Thyroid gland (tissue), 4 donors: Measurements from ENCODE around the gene FOXC2. TPM values are rescaled to one million over a fixed set of nuclear protein-coding genes. Genes with fewer than 3 reads are reported as not detected.

Source experiments
- DNase-seq, 2 donors: peaks; one replicate each; pipeline ENCODE4 v3.0.0-alpha.2; 2019
- H3K27ac ChIP-seq, 3 donors: fragments of 200-600 bp; sonication (generic); 1 replicate in 2 of 3; 2 replicates in 1 of 3; pipeline ENCODE4 v1.5.1; 2016 to 2019; ENCODE audit warnings: mild to moderate bottlenecking in 1 of 3, moderate library complexity in 1 of 3
- H3K27me3 ChIP-seq: fragments of 200-600 bp; sonication (generic); one replicate; pipeline ENCODE4 v1.5.1; 2019
- H3K36me3 ChIP-seq, 2 donors: fragments of 200-600 bp; sonication (generic); one replicate each; pipeline ENCODE4 v1.5.1; 2016 to 2019
- H3K4me1 ChIP-seq, 2 donors: fragments of 200-600 bp; sonication (generic); one replicate each; pipeline ENCODE4 v1.5.1; 2017 to 2019
- H3K4me3 ChIP-seq, 3 donors: fragments of 200-600 bp; sonication (generic); replicated peaks in 1 of 3; 1 replicate in 2 of 3; 2 replicates in 1 of 3; pipeline ENCODE4 v1.5.1; 2016; ENCODE audit warnings: mild to moderate bottlenecking in 1 of 3
- H3K9me3 ChIP-seq: fragments of 200-600 bp; sonication (generic); one replicate; pipeline ENCODE4 v1.5.1; 2017
- CTCF ChIP-seq, 6 experiments: fragments of 200-600 bp in 3 of 6; fragments of 450-650 bp in 3 of 6; sonication (generic) in 3 of 6; IDR thresholded peaks; one replicate each; pipeline ENCODE4 v1.5.1; 2016 to 2019; ENCODE audit warnings: antibody characterized with exemption in 6 of 6, mild to moderate bottlenecking in 2 of 6, inconsistent platforms in 1 of 6, moderate library complexity in 1 of 6
- POLR2A ChIP-seq, 2 donors: fragments of 450-650 bp; IDR thresholded peaks; one replicate each; pipeline ENCODE4 v1.6.1; 2017; ENCODE audit warnings: antibody characterized with exemption in 2 of 2, mild to moderate bottlenecking in 2 of 2, moderate library complexity in 1 of 2
- WGBS, 2 donors: methylation state at CpG; one replicate each; pipeline ENCODE4 v1.1.5; 2017; 5-methylcytosine and 5-hydroxymethylcytosine counted together
- intact Hi-C: fragments of 100-400 bp; cut with DNase I; formaldehyde crosslinking; loops from one replicate; pipeline ENCODE4 v1.15.1; 2023
- total RNA-seq, 4 donors: library from RNA; depleted of rRNA; stranded (reverse); fragments of >200 nt; gene quantifications; one replicate each; pipeline ENCODE4 v1.2.3, GENCODE V29; 2016

FOXC2 gene
- total RNA-seq, 4 donors from 2014 or later = 1.9 to 4.0 (median 2.1) TPM

GRCh38 chr16:86579268-86580062 is 12.8 kb downstream of the FOXC2 start:
- Histone ChIP-seq H3K4me3 (no peak overlapping the region), H3K9me3 (no peaks in the 10 kb centered on the region), H3K27me3 (peaks cover 3% of the 10 kb centered on the region), H3K36me3 (no peaks in the 10 kb centered on the region), H3K4me1 (peaks cover 0 to 4% of the 10 kb centered on the region in 2 donors), H3K27ac (no peak overlapping the region)
- WGBS, 2 donors = 21 to 31% methylated on average over 17 to 30 of the region's 69 CpGs
- intact Hi-C loops = no loop called here
- DNase-seq = no peak
- TF ChIP-seq CTCF (IDR thresholded peaks at IDR 0.05) (no peak), POLR2A (IDR thresholded peaks at IDR 0.05) (no peak)

GRCh38 chr16:86580063-86580790 is 13.6 kb downstream of the FOXC2 start:
- no peak overlapping the region for H3K4me3 ChIP-seq
- intact Hi-C loops = no loop called here
- peaks cover 3% of the 10 kb centered on the region for H3K27me3 ChIP-seq
- TF ChIP-seq CTCF (IDR thresholded peaks at IDR 0.05) (no peak), POLR2A (IDR thresholded peaks at IDR 0.05) (no peak)
- no peaks in the 10 kb centered on the region for H3K9me3 ChIP-seq
- DNase-seq = no peak
- 41 to 58% methylated on average over 14 to 19 of the region's 19 CpGs for WGBS, 2 donors
- H3K27ac ChIP-seq = no peak overlapping the region
- peaks cover 0 to 4% of the 10 kb centered on the region in 2 donors for H3K4me1 ChIP-seq
- H3K36me3 ChIP-seq = no peaks in the 10 kb centered on the region

- no peak overlapping the region for H3K4me3 ChIP-seq
- no peaks in the 10 kb centered on the region for H3K9me3 ChIP-seq
- no peak overlapping the region for H3K27ac ChIP-seq
- WGBS, 2 donors = 65 to 69% methylated on average over 9 of the region's 9 CpGs
- no peak for DNase-seq
- H3K27me3 ChIP-seq = peaks cover 3% of the 10 kb centered on the region
- TF ChIP-seq POLR2A (IDR thresholded peaks at IDR 0.05) = no peak
- intact Hi-C loops = no loop called here
- H3K4me1 ChIP-seq = peaks cover 0 to 4% of the 10 kb centered on the region in 2 donors
- H3K36me3 ChIP-seq = no peaks in the 10 kb centered on the region
Measured at GRCh38 chr16:86580791-86581170, 14.2 kb downstream of the FOXC2 start.

GRCh38 chr16:86581458-86581857 is 14.8 kb downstream of the FOXC2 start:
- no peak for DNase-seq
- WGBS, 2 donors = 46 to 56% methylated on average over 4 of the region's 4 CpGs
- H3K4me3 ChIP-seq = no peak overlapping the region
- H3K27me3 ChIP-seq = peaks cover 3% of the 10 kb centered on the region
- H3K4me1 ChIP-seq = peaks cover 0 to 4% of the 10 kb centered on the region in 2 donors
- H3K9me3 ChIP-seq = no peaks in the 10 kb centered on the region
- intact Hi-C loops = no loop called here
- no peaks in the 10 kb centered on the region for H3K36me3 ChIP-seq
- H3K27ac ChIP-seq = no peak overlapping the region
- no peak for TF ChIP-seq POLR2A (IDR thresholded peaks at IDR 0.05)
- TF ChIP-seq CTCF (IDR thresholded peaks at IDR 0.05) = no peak

GRCh38 chr16:86584071-86584685 is 17.5 kb downstream of the FOXC2 start:
- H3K36me3 ChIP-seq = no peaks in the 10 kb centered on the region
- H3K9me3 ChIP-seq = no peaks in the 10 kb centered on the region
- 80 to 82% methylated on average over 6 of the region's 6 CpGs for WGBS, 2 donors
- no peak overlapping the region for H3K27ac ChIP-seq
- H3K4me3 ChIP-seq = no peak overlapping the region
- intact Hi-C loops = no loop called here
- DNase-seq = no peak
- H3K4me1 ChIP-seq = no peaks in the 10 kb centered on the region
- TF ChIP-seq POLR2A (IDR thresholded peaks at IDR 0.05) (no peak), CTCF (IDR thresholded peaks at IDR 0.05) (no peak)
- no peaks in the 10 kb centered on the region for H3K27me3 ChIP-seq
